GM20431 (cell line): ENCODE results near the gene GLRA2.

Experiments used
- in situ Hi-C: fragments of 300-500 bp; cut with MseI, MboI; formaldehyde crosslinking; loops from one replicate; pipeline ENCODE4 v1.15.0; 2020; ENCODE audit warnings: low sequenced_read_pairs; ENCODE audit not compliant: unreplicated experiment

The GLRA2 gene

GRCh38 chrX:14690553-14690952, 161.2 kb downstream of the GLRA2 start:
- in situ Hi-C loops = no loop called here

DNA sequence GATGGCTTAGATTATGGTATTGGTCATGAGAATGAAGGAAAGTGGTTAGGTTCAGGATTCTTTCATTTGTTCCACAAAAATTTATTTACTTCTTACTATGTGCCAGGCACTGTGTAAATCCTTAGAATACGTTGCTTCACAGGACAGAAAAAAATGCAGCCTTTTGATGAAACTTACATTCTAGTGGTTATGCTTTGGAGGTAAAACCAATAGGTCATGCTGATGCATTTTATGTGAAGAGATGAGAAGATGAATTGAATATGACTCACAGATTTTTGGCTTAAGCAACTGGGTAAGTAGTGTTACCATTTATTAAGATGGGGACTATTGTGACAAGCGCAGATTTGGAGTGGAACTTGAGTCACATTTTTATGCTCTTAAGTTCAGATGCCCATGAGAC, 165.3 kb downstream of the GLRA2 start:
- in situ Hi-C loops = no loop called here

GRCh38 chrX:14697451-14697850, 168.1 kb downstream of the GLRA2 start:
- in situ Hi-C loops = no loop called here

GRCh38 chrX:14698790-14699189, 169.5 kb downstream of the GLRA2 start:
- in situ Hi-C loops = no loop called here

- in situ Hi-C loops = no loop called here
These were observed 171.6 kb downstream of the GLRA2 start for GRCh38 chrX:14700982-14701381.

DNA sequence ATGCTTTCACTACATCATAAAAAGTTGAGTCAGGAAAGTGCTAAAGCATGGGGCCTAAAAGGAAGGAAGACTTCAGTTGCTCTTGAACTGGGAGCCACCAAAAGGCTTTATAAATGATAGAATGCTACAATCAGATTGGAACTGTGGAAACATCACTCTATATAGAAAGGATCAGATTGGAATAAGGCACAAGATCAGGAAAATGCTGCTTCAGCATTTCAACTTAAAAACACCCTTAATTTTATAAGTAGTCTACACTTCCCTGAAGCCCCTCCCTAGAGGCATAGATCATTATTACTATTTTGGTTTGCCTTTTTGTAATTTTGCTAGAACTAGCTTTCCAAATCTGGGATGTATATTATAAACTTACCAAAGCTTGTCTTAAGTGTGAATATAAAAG, 172.8 kb downstream of the GLRA2 start:
- in situ Hi-C loops = no loop called here

DNA sequence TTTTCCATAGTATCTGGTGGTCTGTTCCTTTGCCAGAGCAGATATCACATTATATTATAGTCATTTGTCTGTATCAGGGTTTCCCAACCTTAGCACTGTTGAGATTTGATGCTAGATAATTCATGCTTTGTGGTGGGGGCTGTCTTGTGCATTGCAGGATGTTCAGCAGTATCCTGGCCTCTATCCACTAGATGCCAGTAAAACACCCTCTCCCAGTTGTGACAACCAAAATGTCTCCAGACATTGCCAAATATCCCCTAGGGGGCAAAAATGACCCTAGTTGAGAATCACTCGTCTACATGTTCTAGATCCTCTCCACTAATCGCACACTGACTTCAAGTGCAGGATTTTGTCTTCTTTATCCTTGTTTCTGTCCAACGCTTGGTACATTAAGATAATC, 182.8 kb downstream of the GLRA2 start:
- in situ Hi-C loops = no loop called here

DNA sequence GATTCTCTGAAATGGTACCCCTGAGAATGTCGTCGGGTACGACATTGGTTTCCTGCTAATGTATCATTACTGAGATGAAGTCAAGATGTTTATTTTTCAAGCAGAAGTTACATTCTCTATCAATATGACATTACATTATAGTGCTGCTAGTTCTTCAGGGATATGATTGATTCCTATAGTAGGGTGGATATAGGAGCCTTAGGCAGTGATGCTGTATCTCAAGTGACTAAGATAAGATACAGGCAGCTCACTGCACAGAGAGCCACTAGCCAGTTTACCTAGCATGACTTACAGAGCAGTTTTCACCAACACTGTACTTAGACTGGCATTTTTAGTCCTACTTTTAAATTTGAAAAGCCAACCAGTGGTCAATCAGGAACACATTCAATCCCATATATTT, 188.6 kb downstream of the GLRA2 start:
- in situ Hi-C loops = no loop called here

DNA sequence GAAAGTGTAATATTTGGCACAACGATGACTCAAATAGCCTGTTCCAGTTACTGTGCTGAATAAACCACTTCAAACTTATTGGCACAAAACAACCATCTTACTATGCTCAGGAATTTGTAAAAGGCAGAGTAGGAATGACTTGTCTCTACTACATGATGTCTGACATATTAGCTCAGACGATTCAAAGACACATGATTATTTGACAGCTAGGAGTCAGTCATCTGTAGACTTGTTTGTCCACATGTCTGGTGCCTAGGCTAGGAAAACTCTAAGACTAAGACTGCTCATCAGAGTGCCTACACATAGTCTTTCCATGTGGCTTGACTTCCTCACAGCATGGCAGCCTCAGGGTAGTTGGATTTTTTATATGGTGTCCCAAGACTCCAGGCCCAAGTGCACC, 189.1 kb downstream of the GLRA2 start:
- in situ Hi-C loops = no loop called here

DNA sequence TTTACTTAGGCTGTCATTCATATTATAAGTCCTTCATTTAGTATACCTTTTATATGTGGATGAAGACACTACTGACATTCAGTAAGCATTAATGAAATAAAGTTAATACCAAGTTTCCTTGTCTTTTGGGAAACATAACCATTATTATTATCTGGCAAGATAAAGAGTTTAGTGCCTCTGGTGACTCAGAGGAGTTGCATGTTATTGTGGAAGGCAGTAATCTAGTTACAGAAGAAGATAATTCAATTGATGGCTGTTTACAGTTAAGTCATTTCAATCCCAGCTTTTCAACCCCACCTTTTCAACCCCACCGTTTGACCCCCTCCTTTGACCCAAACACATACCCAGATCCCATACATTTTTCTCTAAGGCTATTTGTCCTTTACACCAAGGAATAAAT, 199.7 kb downstream of the GLRA2 start:
- in situ Hi-C loops = no loop called here

DNA sequence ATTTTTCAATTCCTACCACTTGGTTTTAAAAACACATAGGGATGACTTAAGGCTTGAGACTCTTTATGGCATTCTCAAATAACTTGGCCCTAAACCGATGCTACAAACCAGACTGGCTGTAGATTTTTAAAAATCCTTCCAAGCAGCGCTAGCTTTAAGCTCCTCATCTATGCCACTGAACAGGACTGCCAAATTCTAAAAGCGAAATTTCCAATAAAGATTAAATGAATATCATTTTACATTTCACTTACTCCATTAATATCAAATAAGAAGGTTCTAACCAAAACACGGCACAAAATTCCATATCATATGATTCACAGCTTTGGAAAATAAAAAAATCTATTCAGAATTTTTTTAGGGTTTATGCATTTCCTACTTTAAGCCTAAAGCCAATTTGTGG, 209.3 kb downstream of the GLRA2 start:
- in situ Hi-C loops = no loop called here

- in situ Hi-C loops = no loop called here
These were observed 224.1 kb downstream of the GLRA2 start for GRCh38 chrX:14753441-14753840.

DNA sequence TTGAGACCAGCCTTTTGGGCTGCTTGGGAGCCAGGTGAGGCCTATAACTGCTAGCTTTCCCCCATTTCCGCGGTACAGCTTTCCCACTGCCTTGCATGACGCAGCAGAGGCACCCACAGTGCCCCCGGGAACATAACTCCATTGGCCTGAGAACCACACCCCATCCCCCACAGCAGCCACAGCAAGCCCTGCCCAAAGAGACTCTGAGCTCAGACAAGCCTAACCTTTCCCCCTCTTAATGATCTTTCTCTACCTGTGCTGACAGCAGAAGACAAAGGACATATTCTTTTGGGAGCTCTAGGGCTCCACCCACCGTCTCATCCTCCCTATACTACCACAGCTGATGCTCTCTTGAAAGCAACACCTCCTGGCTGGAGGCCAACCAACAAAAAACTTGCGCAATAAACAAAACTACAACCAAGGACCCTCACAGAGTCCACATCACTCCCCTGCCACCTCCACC, 228.7 kb downstream of the GLRA2 start:
- in situ Hi-C loops = no loop called here

- in situ Hi-C loops = no loop called here
These were observed 246.1 kb downstream of the GLRA2 start for GRCh38 chrX:14775416-14775815.

GRCh38 chrX:14776901-14777300, 247.6 kb downstream of the GLRA2 start:
- in situ Hi-C loops = no loop called here

DNA sequence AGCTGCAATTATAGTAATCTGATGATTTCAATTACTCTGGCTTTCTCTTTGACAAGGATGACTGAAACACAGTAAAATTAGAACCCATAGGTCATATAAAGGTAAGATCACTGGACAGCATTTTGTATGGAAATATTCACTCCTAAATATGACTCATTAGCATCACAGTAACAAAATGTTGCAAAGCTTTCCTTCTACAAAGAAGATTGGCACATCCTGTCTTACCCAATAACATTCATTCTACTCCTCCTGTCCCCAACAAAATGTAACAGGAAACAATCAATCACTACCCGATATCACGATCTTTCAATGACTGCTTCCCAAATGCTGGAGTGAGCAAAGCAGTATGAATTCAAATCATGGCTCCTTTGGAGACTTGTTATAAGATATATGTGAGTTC, 248.2 kb downstream of the GLRA2 start:
- in situ Hi-C loops = no loop called here

- in situ Hi-C loops = no loop called here
These were observed 250.2 kb downstream of the GLRA2 start for GRCh38 chrX:14779580-14779979.
